AG04449 (cell line): ENCODE data around the gene PDE4B.

Source experiments
- CTCF ChIA-PET: fragments of 350-600 bp; formaldehyde crosslinking; extraction: SDS; loops from one replicate; lab custom pipeline; 2021; ENCODE audit warnings: antibody characterized with exemption; lab: Yijun Ruan, JAX
- POLR2A ChIA-PET: fragments of 400-600, 350-600 bp; formaldehyde crosslinking; extraction: SDS; loops from one replicate; lab custom pipeline; 2020; ENCODE audit warnings: antibody characterized with exemption, inconsistent platforms; lab: Yijun Ruan, JAX
- DNase-seq: peaks from one replicate; pipeline ENCODE4 v3.0.0-alpha.2; 2010; ENCODE audit warnings: low read depth, low spot score
- H3K4me3 ChIP-seq: 2 replicates; pipeline ENCODE4 v1.5.1; 2011; ENCODE audit warnings: low read depth, mild to moderate bottlenecking, control low read depth, low read length
- CTCF ChIP-seq: IDR thresholded peaks from one replicate; pipeline ENCODE4 v1.5.1; 2011; ENCODE audit warnings: mild to moderate bottlenecking, moderate library complexity, low read length, control low read depth, inconsistent platforms; ENCODE audit not compliant: insufficient read depth; ENCODE audit errors: missing control alignments

Gene PDE4B

GRCh38 chr1:66154394-66154793, 361.7 kb downstream of the PDE4B start:
- POLR2A ChIA-PET: no interaction called here

GRCh38 chr1:66156144-66156543, 363.4 kb downstream of the PDE4B start:
- ChIA-PET POLR2A (no interaction called here), CTCF (no interaction called here)
- no peak overlapping the region for H3K4me3 ChIP-seq
- TF ChIP-seq CTCF: no peak
- no peak for DNase-seq

More at GRCh38 chr1:66154394-66154793, 361.7 kb downstream of the PDE4B start:
- no peak for DNase-seq
- H3K4me3 ChIP-seq: no peak overlapping the region
- no peak for TF ChIP-seq CTCF
- CTCF ChIA-PET: no interaction called here

- no peak for DNase-seq
- H3K4me3 ChIP-seq: no peak overlapping the region
- ChIA-PET CTCF (interaction anchor here (1.1 kb wide), 1 partner anchor 9 kb away, joined by 3 read pairs; no protein-coding TSS in a partner anchor), POLR2A (no interaction called here)
- no peak for TF ChIP-seq CTCF
Observed at GRCh38 chr1:66159800-66160199, 367.1 kb downstream of the PDE4B start.

GRCh38 chr1:66160719-66161118, 368.0 kb downstream of the PDE4B start:
- DNase-seq: no peak
- POLR2A ChIA-PET: no interaction called here
- TF ChIP-seq CTCF: no peak
- H3K4me3 ChIP-seq: no peak overlapping the region
- CTCF ChIA-PET: no interaction called here

GRCh38 chr1:66166753-66167152, 374.1 kb downstream of the PDE4B start:
- no peak for DNase-seq
- POLR2A ChIA-PET: no interaction called here
- no peak for TF ChIP-seq CTCF
- CTCF ChIA-PET: no interaction called here
- no peak overlapping the region for H3K4me3 ChIP-seq

- CTCF ChIA-PET: no interaction called here
- POLR2A ChIA-PET: no interaction called here
- TF ChIP-seq CTCF: no peak
- DNase-seq: no peak
- no peak overlapping the region for H3K4me3 ChIP-seq
Observed at GRCh38 chr1:66167267-66167666, 374.6 kb downstream of the PDE4B start.
